Epithelial cell of proximal tubule (primary cell): ENCODE measurements around the gene GSK3A. TPM values are rescaled to one million over a fixed set of nuclear protein-coding genes. Genes with fewer than 3 reads are reported as not detected.

Experiments
- DNase-seq: peaks from one replicate; pipeline ENCODE4 v3.0.0-alpha.2; 2011; ENCODE audit warnings: low read depth
- H3K4me3 ChIP-seq: 2 replicates; pipeline ENCODE4 v1.5.1; 2011; ENCODE audit warnings: low read depth, mild to moderate bottlenecking, low read length
- total RNA-seq: library from RNA; depleted of rRNA; stranded (reverse); fragments of >200 nt; gene quantifications from 2 replicates; pipeline ENCODE4 v1.2.3, GENCODE V29; 2015
- TF ChIP-seq, protein P1 (sequence below): conservative IDR thresholded peaks from 2 replicates; pipeline ENCODE4 v1.5.1; 2012; ENCODE audit warnings: low read depth, mild to moderate bottlenecking, low read length

Gene GSK3A
- total RNA-seq, 1 donor from 2014 or later, result 33.9 TPM

DNA sequence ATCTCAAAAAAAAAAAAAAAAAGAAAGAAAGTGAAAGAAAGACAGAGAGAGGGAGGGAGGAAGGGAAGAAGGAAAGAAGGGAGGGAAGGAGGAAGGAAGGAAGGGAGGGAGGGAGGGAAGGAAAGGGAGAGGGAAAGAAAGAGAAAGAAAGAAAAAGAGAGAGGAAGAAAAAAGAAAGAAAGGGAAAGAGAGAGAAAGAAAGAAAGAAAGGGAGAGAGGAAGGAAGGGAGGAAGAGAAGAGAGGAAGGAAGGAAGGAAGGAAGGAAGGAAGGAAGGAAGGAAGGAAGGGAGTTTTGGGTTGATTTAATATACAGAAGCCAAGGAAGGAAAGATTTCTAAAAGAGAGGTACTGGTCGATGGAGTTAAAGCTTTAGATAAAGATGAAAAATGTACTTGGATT is 53.7 kb downstream of the GSK3A start:
- TF ChIP-seq, protein P1, sequence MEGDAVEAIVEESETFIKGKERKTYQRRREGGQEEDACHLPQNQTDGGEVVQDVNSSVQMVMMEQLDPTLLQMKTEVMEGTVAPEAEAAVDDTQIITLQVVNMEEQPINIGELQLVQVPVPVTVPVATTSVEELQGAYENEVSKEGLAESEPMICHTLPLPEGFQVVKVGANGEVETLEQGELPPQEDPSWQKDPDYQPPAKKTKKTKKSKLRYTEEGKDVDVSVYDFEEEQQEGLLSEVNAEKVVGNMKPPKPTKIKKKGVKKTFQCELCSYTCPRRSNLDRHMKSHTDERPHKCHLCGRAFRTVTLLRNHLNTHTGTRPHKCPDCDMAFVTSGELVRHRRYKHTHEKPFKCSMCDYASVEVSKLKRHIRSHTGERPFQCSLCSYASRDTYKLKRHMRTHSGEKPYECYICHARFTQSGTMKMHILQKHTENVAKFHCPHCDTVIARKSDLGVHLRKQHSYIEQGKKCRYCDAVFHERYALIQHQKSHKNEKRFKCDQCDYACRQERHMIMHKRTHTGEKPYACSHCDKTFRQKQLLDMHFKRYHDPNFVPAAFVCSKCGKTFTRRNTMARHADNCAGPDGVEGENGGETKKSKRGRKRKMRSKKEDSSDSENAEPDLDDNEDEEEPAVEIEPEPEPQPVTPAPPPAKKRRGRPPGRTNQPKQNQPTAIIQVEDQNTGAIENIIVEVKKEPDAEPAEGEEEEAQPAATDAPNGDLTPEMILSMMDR, result no peak
- DNase-seq, result no peak
- no peak overlapping the region for H3K4me3 ChIP-seq

DNA sequence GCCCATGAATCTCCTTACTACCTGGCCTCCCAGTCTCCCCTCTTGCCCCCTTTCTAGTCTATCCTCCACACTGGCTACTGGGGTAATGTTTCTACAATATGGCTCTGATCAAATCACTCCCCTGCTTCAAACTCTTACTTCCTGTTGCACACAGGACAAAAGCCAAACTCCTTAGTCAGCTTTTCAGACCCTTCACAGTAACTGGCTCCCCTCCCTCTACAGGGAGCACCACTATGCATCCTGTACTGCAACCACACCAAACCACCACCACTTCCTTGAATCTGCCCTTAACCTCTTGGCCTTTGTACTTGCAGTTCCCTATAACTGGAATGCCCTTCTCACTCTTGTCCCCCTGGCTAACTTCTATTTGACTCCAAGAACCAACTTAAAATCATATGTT is 57.1 kb downstream of the GSK3A start:
- TF ChIP-seq, protein P1, result no peak
- no peak overlapping the region for H3K4me3 ChIP-seq
- no peak for DNase-seq

DNA sequence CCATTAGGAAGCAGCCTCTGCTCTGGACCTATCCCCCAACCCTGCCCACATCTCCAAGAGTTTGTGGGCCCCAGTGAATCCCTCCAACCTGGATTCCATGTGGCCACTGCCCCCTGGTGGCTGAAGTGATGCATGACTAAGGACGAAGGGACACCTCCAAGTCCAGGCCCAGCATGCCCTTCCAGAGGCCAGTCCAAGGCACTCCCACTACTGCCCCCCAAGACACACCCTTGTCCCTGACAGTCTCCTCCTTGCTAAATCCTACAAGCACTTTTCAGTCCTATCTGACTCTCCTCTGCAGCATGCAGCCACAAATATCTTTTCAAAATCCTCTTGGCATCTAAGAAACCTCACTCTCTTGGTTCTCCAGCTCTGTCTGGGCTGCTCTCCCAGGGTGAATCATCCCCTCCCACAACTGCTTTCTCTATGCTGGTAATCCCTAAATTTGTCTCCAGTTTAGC is 58.0 kb downstream of the GSK3A start:
- H3K4me3 ChIP-seq, result no peak overlapping the region
- DNase-seq, result peak; percentile 12
- TF ChIP-seq, protein P1, result peak; percentile 88

Other genes with a start within 250 kb of the GSK3A start
- 0.36 TPM in 1 of 2 replicates, not detected in the other for gene ATP1A3, start 248.4 kb downstream of the GSK3A start, total RNA-seq
- 2.5 and 14.3 TPM in 2 replicates for gene GRIK5, start 172.4 kb downstream of the GSK3A start, total RNA-seq
- 19.6 and 22.1 TPM in 2 replicates for gene ZNF574, start 166.4 kb downstream of the GSK3A start, total RNA-seq
- gene POU2F2, start 110.2 kb downstream of the GSK3A start, total RNA-seq, result 0.46 and 3.2 TPM in 2 replicates
- 29.9 and 56.4 TPM in 2 replicates for gene DEDD2, start 24.9 kb downstream of the GSK3A start, total RNA-seq
- 3.9 and 7.5 TPM in 2 replicates for gene ZNF526, start 22.3 kb downstream of the GSK3A start, total RNA-seq
- 36.3 and 48.6 TPM in 2 replicates for gene ERF, start 12.5 kb upstream of the GSK3A start, total RNA-seq
- 49.3 and 63.9 TPM in 2 replicates for gene CIC, start 26.6 kb upstream of the GSK3A start, total RNA-seq
- gene PRR19, start 59.5 kb upstream of the GSK3A start, total RNA-seq, result 0.23 and 2.7 TPM in 2 replicates
- 157 and 183 TPM in 2 replicates for gene PAFAH1B3, start 60.0 kb upstream of the GSK3A start, total RNA-seq
- 0.63 TPM in 1 of 2 replicates, not detected in the other for gene TMEM145, start 70.7 kb upstream of the GSK3A start, total RNA-seq
- gene MEGF8, start 83.0 kb upstream of the GSK3A start, total RNA-seq, result 16.5 and 30.2 TPM in 2 replicates
- 5.0 and 5.7 TPM in 2 replicates for gene CNFN, start 147.7 kb upstream of the GSK3A start, total RNA-seq
- gene LIPE, start 184.8 kb upstream of the GSK3A start, total RNA-seq, result 3.7 and 11.4 TPM in 2 replicates
- gene CXCL17, start 200.3 kb upstream of the GSK3A start, total RNA-seq, result not detected in 2 replicates